ENCODE data around the gene SPON1.

Gene SPON1

GRCh38 chr11:14300661-14301304, 338.3 kb downstream of the SPON1 start:
- peak; percentile 3 for DNase-seq

- no peak for DNase-seq
Observed at GRCh38 chr11:14304601-14305000, 342.1 kb downstream of the SPON1 start.

GRCh38 chr11:14305649-14306048, 343.1 kb downstream of the SPON1 start:
- no peak for DNase-seq

GRCh38 chr11:14306481-14306880, 344.0 kb downstream of the SPON1 start:
- no peak for DNase-seq

- no peak for DNase-seq
Observed at GRCh38 chr11:14308114-14308896, 345.8 kb downstream of the SPON1 start.

- no peak for DNase-seq
Observed at GRCh38 chr11:14308897-14309387, 346.4 kb downstream of the SPON1 start.

- no peak for DNase-seq
Observed at GRCh38 chr11:14309425-14310192, 347.1 kb downstream of the SPON1 start.

GRCh38 chr11:14310679-14311078, 348.2 kb downstream of the SPON1 start:
- no peak for DNase-seq

GRCh38 chr11:14312736-14313438, 350.4 kb downstream of the SPON1 start:
- no peak for DNase-seq

GRCh38 chr11:14314127-14314526, 351.6 kb downstream of the SPON1 start:
- DNase-seq, result no peak

- DNase-seq, result no peak
Observed at GRCh38 chr11:14315130-14315529, 352.6 kb downstream of the SPON1 start.
